Measurements from ENCODE around the gene GRIN3A. TPM values are rescaled to one million over a fixed set of nuclear protein-coding genes. Genes with fewer than 3 reads are reported as not detected.

GRIN3A gene
- polyA plus RNA-seq, 1 of the 3 experiments (the other 2 are of a cell fraction): not detected

- no peak overlapping the region for H2AFZ ChIP-seq (ENCODE audit: low read depth)
- no peaks in the 10 kb centered on the region for H3F3A ChIP-seq (replicated peaks; ENCODE audit: insufficient read depth)
- no peaks in the 10 kb centered on the region; a peak in 1 of 4 replicates for H3K4me1 ChIP-seq (ENCODE audit: control insufficient read depth in 1 of 2, insufficient read depth in 2 of 2, low read depth in 1 of 2, low read length in 1 of 2)
- H3K9ac ChIP-seq: no peak overlapping the region
- ChIA-PET POLR2A (no interaction called here), CTCF (interaction anchor here (0.6 kb wide), 1 partner anchor 27 kb away, joined by 3 read pairs; no protein-coding TSS in a partner anchor)
- no peaks in the 10 kb centered on the region for H3K79me2 ChIP-seq (ENCODE audit: insufficient read depth)
- no peaks in the 10 kb centered on the region for H3K9me2 ChIP-seq
- no peak overlapping the region for H3K27ac ChIP-seq (ENCODE audit: low read depth in 2 of 2, low read length in 1 of 2)
- DNase-seq: no peak
- peaks cover 26% of the 10 kb centered on the region; the same call in 1 of the 2 replicates for H3K27me3 ChIP-seq (ENCODE audit: insufficient read depth)
- WGBS (ENCODE audit: low lambda C conversion rate): 0% methylated on average over 2 of the region's 2 CpGs
- H3K36me3 ChIP-seq (replicated peaks in 1 of 2; ENCODE audit: control insufficient read depth in 1 of 2, insufficient read depth in 2 of 2, low read length in 1 of 2): no peaks in the 10 kb centered on the region
- no peaks in the 10 kb centered on the region for H3K9me3 ChIP-seq
- no peaks in the 10 kb centered on the region for H4K20me1 ChIP-seq (ENCODE audit: insufficient read depth)
- no peak for TF ChIP-seq EP300 (IDR thresholded peaks at IDR 0.05; ENCODE audit: borderline replicate concordance in 1 of 2, low read depth in 1 of 2, low read length in 1 of 2)
- TF ChIP-seq TAF1 (IDR thresholded peaks at IDR 0.05; ENCODE audit: borderline replicate concordance, low read depth, low read length): no peak
- TF ChIP-seq JUND (IDR thresholded peaks at IDR 0.05): no peak
- no peak for TF ChIP-seq USF2 (IDR thresholded peaks at IDR 0.05; ENCODE audit: borderline replicate concordance, low read depth, low read length)
- TF ChIP-seq RXRA (IDR thresholded peaks at IDR 0.05; ENCODE audit: borderline replicate concordance, low read depth): no peak
- TF ChIP-seq EZH2phosphoT487 (IDR thresholded peaks at IDR 0.05; ENCODE audit: borderline replicate concordance, low read depth): no peak
- no peak for TF ChIP-seq RCOR1 (IDR thresholded peaks at IDR 0.05; ENCODE audit: low read length)
- TF ChIP-seq RFX5 (IDR thresholded peaks at IDR 0.05; ENCODE audit: low read length): no peak
- TF ChIP-seq MAX (IDR thresholded peaks at IDR 0.05; ENCODE audit: low read depth): no peak
- TF ChIP-seq CHD2 (IDR thresholded peaks at IDR 0.05; ENCODE audit: low read length, partially characterized antibody): no peak
- TF ChIP-seq FOSL2 (IDR thresholded peaks at IDR 0.05; ENCODE audit: borderline replicate concordance, low read depth): no peak
- no peak for TF ChIP-seq CTCF (IDR thresholded peaks at IDR 0.05)
- no peak for TF ChIP-seq FOXM1 (IDR thresholded peaks at IDR 0.05; ENCODE audit: low read depth)
- TF ChIP-seq NRF1 (IDR thresholded peaks at IDR 0.05; ENCODE audit: low read depth, low read length): no peak
- no peak for TF ChIP-seq PBX3 (IDR thresholded peaks at IDR 0.05)
- no peak for TF ChIP-seq MEF2A (IDR thresholded peaks at IDR 0.05; ENCODE audit: borderline replicate concordance, low read depth)
- no peak overlapping the region for H3K4me3 ChIP-seq (ENCODE audit: low read depth in 2 of 2, low read length in 1 of 2)
- no peak overlapping the region for H3K4me2 ChIP-seq
Observed at GRCh38 chr9:101739311-101739710, 864 bp upstream of the GRIN3A start.
